GM21786 (cell line): ENCODE measurements around the gene STX19.
"Not testable (repeated sequence)": the region's sequence is repeated elsewhere in the genome, so short reads cannot be mapped to it uniquely, and the experiment has no call there.

Experiments
- ATAC-seq: cut with Tn5 transposase; IDR thresholded peaks from one replicate; pipeline ENCODE4 v1.9.1; 2021; ENCODE audit not compliant: unreplicated experiment

STX19 gene, protein sequence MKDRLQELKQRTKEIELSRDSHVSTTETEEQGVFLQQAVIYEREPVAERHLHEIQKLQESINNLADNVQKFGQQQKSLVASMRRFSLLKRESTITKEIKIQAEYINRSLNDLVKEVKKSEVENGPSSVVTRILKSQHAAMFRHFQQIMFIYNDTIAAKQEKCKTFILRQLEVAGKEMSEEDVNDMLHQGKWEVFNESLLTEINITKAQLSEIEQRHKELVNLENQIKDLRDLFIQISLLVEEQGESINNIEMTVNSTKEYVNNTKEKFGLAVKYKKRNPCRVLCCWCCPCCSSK

GRCh38 chr3:94028093-94028837 lies at the start of gene STX19:
Gene STX19 (minus strand): TSS chr3:94028597. CDS start chr3:94015269, 13,328 bp downstream.
- ATAC-seq, result no peak

DNA sequence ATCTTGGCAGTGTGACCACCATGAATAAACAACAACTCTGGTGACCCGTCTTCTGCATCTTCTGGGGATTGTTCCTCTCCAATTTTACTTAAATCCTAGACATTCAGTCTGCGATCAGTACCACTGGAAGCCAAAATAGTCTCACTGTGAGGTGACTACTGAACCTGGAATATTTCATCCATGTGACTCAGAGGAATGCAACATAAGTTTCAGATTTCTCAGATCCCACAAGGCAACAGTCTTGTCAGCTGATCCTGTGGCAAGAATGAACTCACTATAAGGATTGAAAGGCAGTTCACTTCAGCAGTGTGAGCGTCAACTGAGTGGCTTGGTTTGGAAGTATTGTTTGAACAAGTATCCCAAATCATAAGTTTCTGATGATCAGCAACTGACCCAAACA lies 47.7 kb upstream of the STX19 start:
- no peak for ATAC-seq

DNA sequence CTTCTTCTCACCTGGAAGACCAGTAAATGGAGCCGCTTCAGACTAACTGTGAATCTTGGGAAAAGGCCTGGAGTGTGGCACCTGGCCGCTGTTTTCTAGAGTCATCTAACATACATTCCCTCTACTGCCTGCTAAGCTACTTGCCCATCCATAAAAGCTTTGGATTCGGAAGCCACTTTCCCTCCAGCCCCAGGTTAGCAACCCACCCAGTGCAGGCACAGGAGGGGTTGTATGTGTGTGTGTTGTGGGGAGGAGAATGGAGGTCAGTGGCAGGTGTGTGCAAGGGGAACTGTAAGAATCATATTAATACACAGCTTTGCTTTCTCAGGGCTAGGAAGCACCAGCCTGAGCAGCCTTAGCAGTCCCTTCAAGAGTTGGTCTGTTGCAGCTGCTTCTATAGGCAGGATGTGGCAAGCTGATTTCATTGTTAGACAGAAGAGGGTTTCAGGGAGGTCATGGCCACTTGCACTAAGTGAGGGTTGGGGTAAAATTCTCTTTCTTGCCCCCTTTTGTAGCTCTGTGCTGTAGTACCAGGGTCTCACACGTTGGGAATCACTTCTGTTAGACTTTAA lies 43.4 kb upstream of the STX19 start:
- peak; percentile 84 for ATAC-seq

- peak; percentile 70 for ATAC-seq
These were observed 42.0 kb upstream of the STX19 start for GRCh38 chr3:94070341-94070911.

- no peak for ATAC-seq
These were observed 40.9 kb upstream of the STX19 start for GRCh38 chr3:94069194-94069813.

GRCh38 chr3:94066506-94067500 lies 38.4 kb upstream of the STX19 start:
- no peak for ATAC-seq

DNA sequence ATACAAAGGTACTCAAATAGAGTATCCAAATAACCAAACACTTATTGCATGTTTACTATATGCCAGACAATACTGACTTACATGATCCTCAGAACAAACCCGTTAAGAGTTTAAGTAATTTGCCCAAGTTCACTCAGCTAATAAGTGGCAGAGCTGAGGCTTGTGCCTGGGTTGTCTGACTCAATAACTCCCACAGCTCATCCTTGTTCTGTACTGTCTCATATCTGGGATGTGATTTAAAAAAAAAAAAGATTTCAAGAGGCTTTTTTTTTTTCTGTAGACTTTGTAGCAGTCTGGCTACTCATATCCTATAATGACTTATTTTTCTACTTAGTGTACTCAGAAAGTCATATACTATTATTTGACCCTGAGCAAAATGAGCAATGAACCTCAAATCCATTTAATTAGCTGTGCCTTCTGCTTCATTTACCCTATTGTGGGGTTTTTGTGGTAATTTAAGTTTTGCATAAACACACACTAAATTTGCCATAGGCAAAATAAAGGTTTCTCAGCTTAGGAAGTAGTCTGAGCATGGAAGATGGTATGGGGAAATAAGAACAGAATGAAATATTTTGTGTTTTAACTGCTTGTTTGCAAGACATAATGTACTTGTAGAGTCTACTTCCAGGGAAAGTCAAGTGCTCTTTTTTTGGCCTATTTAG lies 37.6 kb upstream of the STX19 start:
- ATAC-seq, result no peak

DNA sequence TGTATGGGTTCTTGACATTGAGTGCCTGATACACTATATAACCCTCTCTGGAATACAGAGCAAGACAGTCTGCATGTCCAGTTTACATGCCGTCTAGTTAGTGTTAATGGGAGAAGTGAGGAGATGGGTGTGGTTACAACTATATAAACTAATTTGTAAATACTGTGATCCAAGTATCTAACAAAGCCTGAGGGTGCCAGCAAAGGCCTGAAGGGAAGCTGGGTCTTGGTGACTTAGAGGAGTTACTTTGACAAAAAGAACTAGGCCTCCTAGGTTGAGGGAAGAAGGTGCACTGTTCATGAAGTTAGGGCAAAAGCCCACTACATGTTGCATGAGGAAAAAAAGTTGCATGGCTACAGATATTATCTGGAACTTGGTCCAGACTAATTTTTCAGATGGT lies 36.7 kb upstream of the STX19 start:
- no peak for ATAC-seq

- no peak for ATAC-seq
These were observed 36.0 kb upstream of the STX19 start for GRCh38 chr3:94064243-94064860.

GRCh38 chr3:94063496-94064119 lies 35.2 kb upstream of the STX19 start:
- ATAC-seq, result no peak

DNA sequence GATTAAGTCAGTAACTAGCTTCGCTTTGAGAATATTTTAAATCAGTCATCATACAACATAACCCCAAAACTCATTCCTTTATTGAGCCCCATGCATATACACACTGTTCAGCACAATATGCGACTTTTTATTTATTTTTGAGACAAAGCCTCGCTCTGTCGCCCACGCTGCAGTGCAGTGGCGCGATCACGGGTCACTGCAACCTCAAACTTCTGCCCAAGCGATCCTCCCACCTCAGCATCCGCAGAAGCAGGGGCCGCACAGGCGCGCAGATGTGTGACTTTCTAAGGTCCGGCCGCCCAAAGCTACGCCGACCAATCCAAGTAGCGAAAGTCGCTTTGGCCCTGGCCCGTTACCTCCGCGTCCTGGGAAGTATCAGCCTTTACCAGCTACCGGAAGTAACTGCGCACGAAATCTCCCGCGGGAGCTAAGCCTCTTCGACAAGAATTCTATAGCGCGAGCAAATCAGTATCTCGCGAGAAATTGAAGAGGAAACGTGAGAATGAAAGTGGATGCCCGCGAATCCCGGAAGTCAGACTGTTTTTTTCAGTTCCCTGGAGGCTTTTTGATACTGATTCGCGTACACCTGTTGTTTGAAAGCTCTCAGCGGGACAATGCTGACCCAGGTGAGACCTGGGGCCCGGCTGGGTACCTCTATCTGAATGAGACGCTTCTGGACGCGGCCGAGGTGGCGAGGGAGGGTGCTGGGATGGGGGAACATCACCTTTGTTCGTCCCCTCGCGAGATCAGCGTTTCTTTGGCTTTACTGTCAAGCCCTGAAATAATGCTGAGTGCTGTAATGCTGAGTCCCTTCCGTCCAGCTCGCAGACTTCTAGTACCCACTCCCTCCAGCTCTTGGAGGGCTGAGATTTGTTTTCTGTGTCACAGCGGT lies 34.4 kb upstream of the STX19 start, which contains the start of the genes DHFR2 and NSUN3:
DHFR2 (minus strand) TSS at position 404 of the 892 bp plus-strand sequence. CDS start 1,405 bp downstream, outside the sequence.
NSUN3 (plus strand) TSS at position 549 of the 892 bp plus-strand sequence; CDS start at position 615, 66 bp downstream.
- ATAC-seq, result peak; percentile 94

- ATAC-seq, result no peak
These were observed 32.9 kb upstream of the STX19 start for GRCh38 chr3:94061297-94061696.

DNA sequence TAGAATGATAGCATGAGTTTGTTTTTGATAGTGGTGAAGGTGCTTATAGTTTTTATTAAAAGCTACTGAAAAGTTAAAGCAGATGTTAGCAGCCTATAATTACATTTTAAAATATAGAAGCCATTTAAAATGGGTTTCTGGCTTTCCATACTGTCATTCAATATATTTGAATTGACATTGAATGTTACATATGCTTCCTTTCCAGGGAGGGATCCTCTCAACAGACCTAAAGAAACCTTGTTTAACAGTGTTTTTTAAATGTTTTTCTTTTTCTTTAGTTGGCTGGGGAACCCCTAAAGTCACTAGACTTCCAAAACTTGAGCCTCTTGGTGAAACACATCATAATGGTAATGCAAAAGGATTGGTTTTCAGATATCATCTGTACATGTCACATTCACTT lies 22.1 kb upstream of the STX19 start:
- no peak for ATAC-seq

DNA sequence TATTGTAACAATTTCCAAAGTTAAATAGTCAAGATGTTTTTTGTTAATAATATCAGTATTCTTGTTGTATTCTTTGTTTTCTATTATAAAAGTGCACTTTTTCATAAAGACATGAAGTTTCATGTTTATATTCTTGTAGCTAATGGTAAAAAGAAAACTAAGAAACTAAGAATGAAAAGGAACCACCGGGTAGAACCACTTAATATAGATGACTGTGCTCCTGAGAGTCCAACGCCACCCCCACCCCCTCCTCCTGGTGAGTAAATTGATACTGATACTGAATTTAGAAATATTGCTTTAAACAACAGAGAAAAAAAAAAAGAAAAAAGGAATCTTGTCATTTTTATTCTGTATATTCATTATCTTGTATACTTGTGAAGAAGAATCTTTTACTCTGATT lies 20.9 kb upstream of the STX19 start:
- ATAC-seq, result no peak

DNA sequence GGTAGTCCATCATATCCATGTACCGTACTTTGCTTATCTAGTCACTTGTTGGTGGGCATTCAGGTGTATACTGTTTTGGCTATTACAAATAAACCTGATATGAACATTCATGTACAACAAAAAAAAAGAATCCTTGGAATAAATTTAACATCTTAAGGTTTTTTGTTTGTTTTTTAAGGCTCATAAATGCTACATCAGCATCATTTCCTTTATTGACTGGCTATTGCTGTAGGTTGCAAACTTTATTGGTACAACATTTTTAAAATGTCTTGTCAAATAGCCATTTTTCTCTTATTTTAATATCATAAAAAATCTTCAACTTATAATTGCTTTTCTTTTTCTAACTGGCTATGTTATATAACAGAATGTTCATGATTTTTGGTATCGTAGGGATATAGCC lies 18.1 kb upstream of the STX19 start:
- ATAC-seq, result no peak

DNA sequence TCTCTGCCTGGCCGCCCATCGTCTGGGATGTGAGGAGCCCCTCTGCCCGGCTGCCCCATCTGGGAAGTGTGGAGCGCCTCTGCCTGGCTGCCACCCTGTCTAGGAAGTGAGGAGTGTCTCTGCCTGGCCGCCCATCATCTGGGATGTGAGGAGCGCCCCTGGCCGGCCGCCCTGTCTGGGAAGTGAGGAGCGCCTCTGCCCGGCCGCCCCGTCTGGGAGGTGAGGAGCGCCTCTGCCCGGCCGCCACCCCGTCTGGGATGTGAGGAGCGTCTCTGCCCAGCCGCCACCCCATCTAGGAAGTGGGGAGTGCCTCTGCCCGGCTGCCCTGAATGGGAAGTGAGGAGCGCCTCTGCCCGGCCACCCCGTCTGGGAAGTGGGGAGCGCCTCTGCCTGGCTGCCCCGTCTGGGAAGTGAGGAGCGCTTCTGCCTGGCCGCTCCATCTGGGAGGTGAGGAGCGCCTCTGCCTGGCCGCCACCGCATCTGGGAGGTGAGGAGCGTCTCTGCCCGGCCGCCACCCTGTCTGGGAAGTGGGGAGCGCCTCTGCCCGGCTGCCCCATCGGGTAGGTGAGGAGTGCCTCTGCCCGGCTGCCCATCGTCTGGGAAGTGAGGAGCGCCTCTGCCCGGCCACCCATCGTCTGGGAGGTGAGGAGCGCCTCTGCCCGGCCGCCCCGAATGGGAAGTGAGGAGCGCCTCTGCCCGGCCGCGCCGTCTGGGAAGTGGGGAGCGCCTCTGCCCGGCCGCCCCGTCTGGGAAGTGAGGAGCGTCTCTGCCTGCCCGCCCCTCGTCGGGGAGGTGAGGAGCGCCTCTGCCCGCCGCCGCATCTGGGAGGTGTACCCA lies 15.9 kb upstream of the STX19 start:
- ATAC-seq, result not testable (repeated sequence)

- no peak for ATAC-seq
These were observed 14.9 kb upstream of the STX19 start for GRCh38 chr3:94043285-94043684.
